ENCODE results near the gene CHRNA1.

CHRNA1 gene

GRCh38 chr2:174771631-174772471 is 7.6 kb upstream of the CHRNA1 start:
- H3K9me3 ChIP-seq (ENCODE audit: insufficient read depth, low read length), result no peaks in the 10 kb centered on the region
- no peak overlapping the region for H3K27ac ChIP-seq (ENCODE audit: low read depth, low read length)
- H3K36me3 ChIP-seq (ENCODE audit: low read length), result no peaks in the 10 kb centered on the region
- H2AFZ ChIP-seq (ENCODE audit: low read depth, low read length, severe bottlenecking), result peak overlapping the region; percentile 31
- H3K9ac ChIP-seq (ENCODE audit: low read length), result no peak overlapping the region
- H3K27me3 ChIP-seq (ENCODE audit: low read length), result no peaks in the 10 kb centered on the region
- H3K4me3 ChIP-seq (ENCODE audit: insufficient read depth, low read length, poor library complexity, severe bottlenecking), result no peak overlapping the region
- no peaks in the 10 kb centered on the region for H3F3A ChIP-seq (ENCODE audit: insufficient read depth)
- no peak overlapping the region for H3K4me2 ChIP-seq (ENCODE audit: low read depth, low read length, poor library complexity, severe bottlenecking)
- no peaks in the 10 kb centered on the region for H3K79me2 ChIP-seq (ENCODE audit: insufficient read depth, low read length)
- TF ChIP-seq CTCF (IDR thresholded peaks at IDR 0.05; ENCODE audit: insufficient read depth, low read length, poor library complexity, severe bottlenecking) (peak; percentile 36), EZH2phosphoT487 (conservative IDR thresholded peaks at IDR 0.05; ENCODE audit: low read length) (no peak)
- no peaks in the 10 kb centered on the region for H4K20me1 ChIP-seq (ENCODE audit: low read depth, low read length)
- H3K9me2 ChIP-seq (replicated peaks; ENCODE audit: insufficient read depth, low read length), result no peaks in the 10 kb centered on the region

GRCh38 chr2:174771136-174771535 is 6.9 kb upstream of the CHRNA1 start:
- Histone ChIP-seq H3K9me3 (ENCODE audit: insufficient read depth, low read length) (no peaks in the 10 kb centered on the region), H3K9ac (ENCODE audit: low read length) (no peak overlapping the region), H3K4me2 (ENCODE audit: low read depth, low read length, poor library complexity, severe bottlenecking) (no peak overlapping the region), H3K27me3 (ENCODE audit: low read length) (no peaks in the 10 kb centered on the region), H3F3A (ENCODE audit: insufficient read depth) (no peaks in the 10 kb centered on the region), H3K27ac (ENCODE audit: low read depth, low read length) (no peak overlapping the region), H3K9me2 (replicated peaks; ENCODE audit: insufficient read depth, low read length) (no peaks in the 10 kb centered on the region), H2AFZ (ENCODE audit: low read depth, low read length, severe bottlenecking) (no peak overlapping the region), H4K20me1 (ENCODE audit: low read depth, low read length) (no peaks in the 10 kb centered on the region), H3K4me3 (ENCODE audit: insufficient read depth, low read length, poor library complexity, severe bottlenecking) (no peak overlapping the region), H3K79me2 (ENCODE audit: insufficient read depth, low read length) (no peaks in the 10 kb centered on the region), H3K36me3 (ENCODE audit: low read length) (no peaks in the 10 kb centered on the region)
- no peak for TF ChIP-seq EZH2phosphoT487 (conservative IDR thresholded peaks at IDR 0.05; ENCODE audit: low read length)
- TF ChIP-seq CTCF (IDR thresholded peaks at IDR 0.05; ENCODE audit: insufficient read depth, low read length, poor library complexity, severe bottlenecking), result no peak

DNA sequence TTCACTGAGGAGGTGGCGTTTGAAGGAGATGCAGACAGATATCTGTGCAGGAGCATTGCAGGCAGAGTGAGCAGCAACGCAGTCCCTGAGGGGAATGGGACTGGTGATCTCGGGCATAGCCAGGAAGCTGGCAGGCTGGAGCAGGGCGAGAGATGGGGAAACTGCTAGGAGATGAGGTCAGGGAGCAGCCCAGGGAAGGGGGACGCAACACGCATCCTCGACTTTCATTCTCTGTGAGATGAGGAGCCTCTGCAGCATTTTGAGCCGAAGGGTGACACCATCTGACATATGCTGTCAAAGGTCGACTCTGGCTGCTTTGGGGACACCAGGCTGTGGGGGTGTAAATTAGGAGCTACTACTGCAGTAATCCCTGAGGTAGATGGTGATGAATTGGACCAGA is 4.3 kb upstream of the CHRNA1 start:
- H3F3A ChIP-seq (ENCODE audit: insufficient read depth), result no peaks in the 10 kb centered on the region
- H2AFZ ChIP-seq (ENCODE audit: low read depth, low read length, severe bottlenecking), result no peak overlapping the region
- no peaks in the 10 kb centered on the region for H3K9me3 ChIP-seq (ENCODE audit: insufficient read depth, low read length)
- H3K4me3 ChIP-seq (ENCODE audit: insufficient read depth, low read length, poor library complexity, severe bottlenecking), result no peak overlapping the region
- H4K20me1 ChIP-seq (ENCODE audit: low read depth, low read length), result no peaks in the 10 kb centered on the region
- H3K4me2 ChIP-seq (ENCODE audit: low read depth, low read length, poor library complexity, severe bottlenecking), result no peak overlapping the region
- H3K36me3 ChIP-seq (ENCODE audit: low read length), result no peaks in the 10 kb centered on the region
- H3K79me2 ChIP-seq (ENCODE audit: insufficient read depth, low read length), result no peaks in the 10 kb centered on the region
- H3K9me2 ChIP-seq (replicated peaks; ENCODE audit: insufficient read depth, low read length), result no peaks in the 10 kb centered on the region
- H3K27ac ChIP-seq (ENCODE audit: low read depth, low read length), result no peak overlapping the region
- H3K27me3 ChIP-seq (ENCODE audit: low read length), result no peaks in the 10 kb centered on the region
- H3K9ac ChIP-seq (ENCODE audit: low read length), result no peak overlapping the region
- TF ChIP-seq CTCF (IDR thresholded peaks at IDR 0.05; ENCODE audit: insufficient read depth, low read length, poor library complexity, severe bottlenecking) (no peak), EZH2phosphoT487 (conservative IDR thresholded peaks at IDR 0.05; ENCODE audit: low read length) (no peak)

Data from SU-DHL-6 (cell line).